ENCODE data around the gene SNRPD2.

Gene SNRPD2

DNA sequence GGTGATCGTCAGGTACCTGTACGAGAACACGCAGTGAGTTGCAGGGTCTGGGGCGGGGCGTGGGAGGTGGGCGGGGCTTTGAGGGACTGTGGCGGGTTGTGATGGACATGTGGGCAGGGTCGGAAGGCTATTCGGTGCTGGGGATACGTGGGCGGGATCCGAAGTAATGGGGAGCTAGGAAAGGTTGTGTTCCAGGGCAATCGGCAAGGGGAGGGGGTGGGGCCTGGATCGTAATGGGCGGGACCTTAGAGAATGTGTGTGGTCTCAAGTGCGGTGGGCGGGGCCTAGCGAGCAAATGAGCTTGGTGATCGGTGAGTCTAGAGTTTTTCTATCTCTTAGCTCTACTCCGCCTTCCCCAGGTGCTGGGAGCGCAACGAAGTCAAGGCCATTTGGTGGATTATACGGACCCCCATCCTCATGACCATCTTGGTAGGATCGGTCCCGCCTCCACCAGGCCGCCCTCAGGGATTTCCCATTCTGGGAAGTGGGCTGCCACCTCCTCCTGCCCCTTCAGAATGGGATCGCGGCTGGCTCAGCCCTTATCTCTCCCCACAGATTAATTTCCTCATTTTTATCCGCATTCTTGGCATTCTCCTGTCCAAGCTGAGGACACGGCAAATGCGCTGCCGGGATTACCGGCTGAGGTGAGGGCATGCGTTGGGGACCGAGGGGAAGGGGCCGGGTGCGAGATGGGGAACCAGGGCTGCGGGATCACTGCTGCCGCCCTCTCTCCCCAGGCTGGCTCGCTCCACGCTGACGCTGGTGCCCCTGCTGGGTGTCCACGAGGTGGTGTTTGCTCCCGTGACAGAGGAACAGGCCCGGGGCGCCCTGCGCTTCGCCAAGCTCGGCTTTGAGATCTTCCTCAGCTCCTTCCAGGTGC lies 14.2 kb downstream of the SNRPD2 start:
- Mint-ChIP-seq H3K4me1 (ENCODE audit: low read depth) (peaks cover 21% of the 10 kb centered on the region), H3K27ac (no peak overlapping the region), H3K27me3 (no peaks in the 10 kb centered on the region), H3K36me3 (ENCODE audit: low read depth) (no peaks in the 10 kb centered on the region), H3K4me3 (peak overlapping the region; percentile 64), H3K9me3 (no peaks in the 10 kb centered on the region)
- peak; percentile 84 for DNase-seq

DNA sequence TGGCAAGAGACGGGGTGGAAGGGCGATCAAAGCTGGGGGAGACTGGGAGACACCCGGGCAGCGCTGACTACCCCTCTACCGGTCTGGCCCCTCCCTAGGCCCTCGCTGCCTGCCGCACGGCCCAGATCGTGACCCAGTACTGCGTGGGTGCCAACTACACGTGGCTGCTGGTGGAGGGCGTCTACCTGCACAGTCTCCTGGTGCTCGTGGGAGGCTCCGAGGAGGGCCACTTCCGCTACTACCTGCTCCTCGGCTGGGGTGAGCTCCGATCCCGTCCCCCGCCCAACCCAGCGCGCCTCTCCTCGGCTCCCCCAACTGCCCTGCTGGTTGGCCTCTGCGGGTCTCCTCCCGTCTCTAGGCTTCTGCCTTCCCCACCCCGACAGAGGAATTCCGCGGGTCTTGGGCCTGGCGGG lies 14.9 kb downstream of the SNRPD2 start:
- Mint-ChIP-seq H3K36me3 (ENCODE audit: low read depth) (no peaks in the 10 kb centered on the region), H3K4me3 (peak overlapping the region; percentile 58), H3K4me1 (ENCODE audit: low read depth) (peaks cover 18% of the 10 kb centered on the region), H3K9me3 (no peaks in the 10 kb centered on the region), H3K27ac (peak overlapping the region; percentile 23), H3K27me3 (no peaks in the 10 kb centered on the region)
- peak; percentile 77 for DNase-seq

DNA sequence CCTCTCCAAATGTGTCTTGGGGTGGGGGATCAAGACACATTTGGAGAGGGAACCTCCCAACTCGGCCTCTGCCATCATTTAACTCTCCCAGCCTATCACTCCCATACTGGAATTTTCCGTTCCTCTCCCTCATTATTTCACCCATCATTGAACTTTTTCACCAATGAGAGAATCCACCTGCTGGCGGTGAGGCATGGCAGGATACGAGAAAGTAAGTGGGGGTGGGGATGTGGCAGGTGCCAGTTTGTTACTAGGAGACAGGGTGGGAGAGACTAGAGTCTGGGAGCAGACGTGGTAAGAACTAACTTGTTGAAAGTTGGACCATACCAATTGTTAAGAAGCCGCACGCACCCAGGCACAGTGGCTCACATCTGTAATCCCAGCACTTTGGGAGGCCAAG lies 16.8 kb downstream of the SNRPD2 start:
- no peak for DNase-seq
- Mint-ChIP-seq H3K9me3 (no peaks in the 10 kb centered on the region), H3K27ac (no peak overlapping the region), H3K27me3 (peaks cover 15% of the 10 kb centered on the region), H3K4me3 (no peak overlapping the region), H3K4me1 (ENCODE audit: low read depth) (peaks cover 21% of the 10 kb centered on the region), H3K36me3 (ENCODE audit: low read depth) (no peaks in the 10 kb centered on the region)

DNA sequence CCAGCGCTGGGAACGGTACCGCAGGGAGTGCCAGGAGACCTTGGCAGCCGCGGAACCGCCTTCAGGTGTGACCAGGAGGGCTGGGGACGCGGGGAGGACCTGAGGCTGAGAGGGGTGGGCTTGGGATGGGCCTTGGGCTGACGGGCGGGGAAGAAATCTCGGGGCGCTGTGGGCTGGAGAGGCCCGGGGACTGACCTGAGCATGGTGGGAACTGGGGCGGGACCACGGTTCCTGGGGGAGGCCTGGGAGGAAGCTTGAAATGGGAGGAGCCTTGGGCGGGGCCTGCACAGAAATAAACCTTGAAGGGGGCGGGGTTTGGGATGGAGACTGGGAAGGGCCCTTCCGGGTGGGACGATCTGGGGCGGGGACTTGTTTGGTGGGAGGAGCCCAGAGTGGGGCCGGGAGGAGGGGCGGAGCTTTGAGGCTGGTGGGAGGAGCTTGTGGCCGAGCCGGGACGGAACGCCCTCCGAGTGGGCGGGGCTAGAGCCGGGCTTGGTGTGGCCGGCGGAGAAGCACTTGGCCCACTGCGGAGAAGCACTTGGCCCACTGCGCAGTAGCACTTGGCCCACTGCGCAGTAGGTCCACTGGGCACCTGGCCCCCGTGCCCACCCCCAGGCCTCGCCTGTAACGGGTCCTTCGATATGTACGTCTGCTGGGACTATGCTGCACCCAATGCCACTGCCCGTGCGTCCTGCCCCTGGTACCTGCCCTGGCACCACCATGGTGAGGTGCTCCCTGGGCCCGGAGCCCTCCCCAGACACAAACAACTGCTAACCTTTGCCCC lies 20.9 kb downstream of the SNRPD2 start:
- peak; percentile 78 for DNase-seq
- Mint-ChIP-seq H3K36me3 (ENCODE audit: low read depth) (no peaks in the 10 kb centered on the region), H3K27ac (no peak overlapping the region), H3K4me1 (ENCODE audit: low read depth) (peaks cover 37% of the 10 kb centered on the region), H3K4me3 (peak overlapping the region; percentile 43), H3K27me3 (peaks cover 30% of the 10 kb centered on the region), H3K9me3 (no peaks in the 10 kb centered on the region)

DNA sequence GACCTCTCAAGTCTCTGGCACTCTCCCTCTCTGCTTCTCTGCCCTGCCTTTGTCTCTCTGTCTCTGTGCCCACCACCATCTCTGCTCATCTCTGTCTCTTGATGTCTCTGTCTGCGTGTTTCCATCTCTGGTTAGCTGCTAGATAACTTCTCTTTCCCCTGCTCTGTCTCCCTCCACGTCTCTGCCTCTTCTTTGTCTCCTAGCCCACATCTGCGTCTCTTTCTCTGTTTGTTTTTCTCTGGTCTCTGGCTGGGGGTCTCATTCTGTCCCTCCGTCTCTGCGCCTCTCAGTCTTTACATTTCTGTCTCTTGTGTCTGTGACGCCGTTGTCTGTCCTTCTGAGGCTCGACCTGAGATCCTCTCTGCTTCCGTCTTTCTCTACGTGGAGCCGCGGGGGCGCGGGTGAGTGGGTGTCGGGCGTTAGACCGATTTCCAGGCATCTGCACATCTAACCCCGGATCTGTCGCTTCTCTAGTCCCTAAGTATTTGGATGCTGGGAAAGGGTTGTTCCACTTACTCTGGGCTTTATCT lies 23.3 kb downstream of the SNRPD2 start:
- H3K4me1 Mint-ChIP-seq (ENCODE audit: low read depth): peaks cover 39% of the 10 kb centered on the region
- H3K36me3 Mint-ChIP-seq (ENCODE audit: low read depth): no peaks in the 10 kb centered on the region
- H3K4me3 Mint-ChIP-seq: peak overlapping the region; percentile 73
- H3K27me3 Mint-ChIP-seq: peaks cover 33% of the 10 kb centered on the region
- H3K27ac Mint-ChIP-seq: peak overlapping the region; percentile 63
- H3K9me3 Mint-ChIP-seq: no peaks in the 10 kb centered on the region
- peak; percentile 64 for DNase-seq

DNA sequence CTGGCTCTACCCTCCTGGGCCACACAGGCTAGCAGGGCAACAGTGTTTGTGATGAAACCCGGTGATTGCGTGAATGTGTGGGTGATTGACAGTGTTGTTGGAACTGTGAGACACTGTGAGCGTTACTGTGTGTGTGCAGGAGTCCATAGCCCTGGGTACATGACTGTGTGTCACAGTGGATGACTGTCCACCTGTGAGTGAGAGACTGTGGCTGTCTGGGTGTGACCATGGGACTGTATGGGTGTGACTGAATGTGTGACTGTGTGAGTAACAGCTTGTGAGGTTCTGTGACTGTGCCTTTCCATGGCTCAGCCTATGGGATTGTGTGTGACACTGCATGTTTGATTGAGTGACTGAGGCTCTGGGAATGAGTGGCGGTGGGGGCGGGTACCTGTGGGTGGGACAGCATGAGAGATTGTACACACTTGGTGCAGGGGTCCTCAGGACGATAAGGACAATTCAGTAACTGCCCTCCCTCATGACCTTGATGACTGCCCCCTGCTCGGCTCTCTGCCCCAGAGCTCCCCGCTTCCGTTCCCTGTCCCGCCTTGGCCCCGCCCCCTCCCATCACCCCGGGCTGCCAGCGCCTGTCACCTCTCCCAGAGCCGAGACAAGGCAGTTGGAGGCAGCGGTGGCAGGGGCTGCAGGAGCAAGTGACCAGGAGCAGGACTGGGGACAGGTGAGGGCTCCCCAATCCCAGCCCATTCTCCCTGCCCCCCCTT lies 24.0 kb downstream of the SNRPD2 start, which contains the start of gene GIPR:
GIPR (plus strand) TSS at position 602 of the 722 bp plus-strand sequence. CDS start 1,300 bp downstream, outside the sequence.
- DNase-seq: peak; percentile 77
- Mint-ChIP-seq H3K4me3 (peak within 1 kb of the TSS; percentile 73), H3K27ac (peak within 1 kb of the TSS; percentile 63), H3K27me3 (peaks cover 33% of the 10 kb centered on the region), H3K4me1 (ENCODE audit: low read depth) (peaks cover 39% of the 10 kb centered on the region), H3K36me3 (ENCODE audit: low read depth) (no peaks in the 10 kb centered on the region), H3K9me3 (no peaks in the 10 kb centered on the region)

DNA sequence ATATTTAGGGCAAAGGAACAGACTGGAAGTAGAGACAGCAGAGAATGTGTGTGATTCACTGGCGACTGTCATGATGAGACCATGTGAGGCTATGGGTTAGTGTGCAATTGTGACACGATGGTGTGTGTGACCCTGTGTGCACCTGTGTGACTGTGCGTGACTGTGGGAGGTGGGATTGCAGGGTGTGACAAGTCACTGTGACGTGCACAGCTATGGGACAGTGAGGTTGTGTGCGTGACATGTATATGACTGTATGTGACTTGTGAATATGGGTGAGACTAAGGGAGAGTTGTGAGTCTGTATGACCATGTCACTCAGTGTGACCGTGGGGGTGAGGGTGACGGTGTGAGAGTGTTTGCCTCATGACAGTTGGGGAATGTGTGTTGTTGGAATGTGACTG lies 27.2 kb downstream of the SNRPD2 start:
- Mint-ChIP-seq H3K27me3 (peaks cover 18% of the 10 kb centered on the region), H3K4me3 (no peak overlapping the region), H3K9me3 (no peaks in the 10 kb centered on the region), H3K36me3 (ENCODE audit: low read depth) (no peaks in the 10 kb centered on the region), H3K4me1 (ENCODE audit: low read depth) (peaks cover 26% of the 10 kb centered on the region), H3K27ac (no peak overlapping the region)
- DNase-seq: no peak

DNA sequence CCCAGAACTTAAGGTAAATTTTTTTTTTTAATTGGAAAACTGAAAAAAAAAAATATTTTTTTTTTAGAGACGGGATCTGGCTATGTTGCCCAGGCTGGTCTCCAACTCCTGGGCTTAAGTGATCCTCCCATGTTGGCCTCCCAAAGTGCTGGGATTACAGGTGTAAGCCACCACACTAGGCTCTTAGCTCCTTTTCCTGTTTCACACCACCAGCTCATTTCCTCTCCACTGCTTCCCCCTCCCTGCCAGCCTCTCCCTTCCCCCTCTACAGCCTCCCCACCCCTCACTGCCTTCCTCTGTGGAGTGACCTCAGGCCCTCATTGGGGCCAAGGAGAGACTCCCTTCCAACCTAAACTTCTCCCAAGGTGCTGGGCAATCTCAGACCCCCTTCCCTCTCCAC lies 28.0 kb downstream of the SNRPD2 start:
- H3K4me1 Mint-ChIP-seq (ENCODE audit: low read depth): peaks cover 19% of the 10 kb centered on the region
- no peak for DNase-seq
- no peaks in the 10 kb centered on the region for H3K36me3 Mint-ChIP-seq (ENCODE audit: low read depth)
- H3K4me3 Mint-ChIP-seq: no peak overlapping the region
- H3K27me3 Mint-ChIP-seq: peaks cover 12% of the 10 kb centered on the region
- no peaks in the 10 kb centered on the region for H3K9me3 Mint-ChIP-seq
- H3K27ac Mint-ChIP-seq: no peak overlapping the region

DNA sequence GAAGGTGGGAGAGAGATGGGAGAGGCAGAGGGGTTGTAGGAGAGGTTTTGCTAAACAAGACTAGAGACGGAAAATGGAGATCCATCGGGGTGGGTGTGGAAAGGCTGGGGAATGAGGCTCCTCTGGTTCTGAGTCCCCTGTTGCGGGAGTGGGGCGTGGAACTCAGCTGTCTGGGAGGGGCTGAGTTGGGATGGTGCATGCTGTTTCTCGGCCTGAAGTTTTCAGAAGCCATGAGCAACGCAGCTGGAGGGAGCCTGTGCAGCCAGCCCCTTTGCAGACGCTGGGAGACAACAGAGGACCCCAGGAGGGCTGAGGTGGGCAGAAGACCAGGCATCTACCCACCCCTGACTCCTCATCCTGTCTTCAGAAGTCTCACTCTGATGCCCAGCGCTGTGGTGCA lies 31.1 kb downstream of the SNRPD2 start:
- no peaks in the 10 kb centered on the region for H3K9me3 Mint-ChIP-seq
- H3K27me3 Mint-ChIP-seq: peaks cover 6% of the 10 kb centered on the region
- H3K27ac Mint-ChIP-seq: no peak overlapping the region
- H3K36me3 Mint-ChIP-seq (ENCODE audit: low read depth): no peaks in the 10 kb centered on the region
- H3K4me1 Mint-ChIP-seq (ENCODE audit: low read depth): peaks cover 2% of the 10 kb centered on the region
- no peak overlapping the region for H3K4me3 Mint-ChIP-seq
- no peak for DNase-seq

DNA sequence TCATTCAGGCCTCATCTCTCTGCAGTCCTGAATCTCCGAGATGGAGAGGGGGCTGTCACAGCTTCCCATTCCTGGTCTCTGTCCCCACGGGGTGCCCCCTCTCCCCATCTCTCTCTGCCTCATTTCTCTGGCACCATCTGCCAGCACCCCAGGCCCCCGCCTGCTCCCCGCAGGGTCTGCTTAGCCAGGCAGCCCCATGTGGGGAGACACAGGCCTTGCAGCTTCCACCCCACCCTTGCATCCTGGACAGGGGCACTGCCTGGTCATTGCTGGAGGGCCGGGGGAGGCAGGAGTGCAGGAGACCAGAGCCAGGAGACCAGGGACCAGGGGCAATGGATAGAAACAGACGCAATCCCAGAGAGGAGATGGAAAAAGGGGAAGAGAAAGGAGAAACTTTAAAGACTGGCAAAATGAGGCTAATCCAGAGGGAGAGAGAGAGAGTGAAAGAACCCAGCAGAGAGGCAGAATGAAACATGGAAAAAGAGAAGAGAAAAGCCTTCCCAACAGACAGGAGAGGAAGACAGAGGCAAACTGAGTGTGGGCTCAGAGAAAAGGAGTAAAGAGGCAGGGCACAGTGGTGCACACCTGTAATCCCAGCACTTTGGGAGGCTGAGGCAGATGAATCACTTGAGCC lies 32.5 kb downstream of the SNRPD2 start:
- Mint-ChIP-seq H3K27me3 (peaks cover 3% of the 10 kb centered on the region), H3K9me3 (no peaks in the 10 kb centered on the region), H3K4me1 (ENCODE audit: low read depth) (peaks cover 2% of the 10 kb centered on the region), H3K27ac (no peak overlapping the region), H3K36me3 (ENCODE audit: low read depth) (no peaks in the 10 kb centered on the region), H3K4me3 (no peak overlapping the region)
- no peak for DNase-seq

DNA sequence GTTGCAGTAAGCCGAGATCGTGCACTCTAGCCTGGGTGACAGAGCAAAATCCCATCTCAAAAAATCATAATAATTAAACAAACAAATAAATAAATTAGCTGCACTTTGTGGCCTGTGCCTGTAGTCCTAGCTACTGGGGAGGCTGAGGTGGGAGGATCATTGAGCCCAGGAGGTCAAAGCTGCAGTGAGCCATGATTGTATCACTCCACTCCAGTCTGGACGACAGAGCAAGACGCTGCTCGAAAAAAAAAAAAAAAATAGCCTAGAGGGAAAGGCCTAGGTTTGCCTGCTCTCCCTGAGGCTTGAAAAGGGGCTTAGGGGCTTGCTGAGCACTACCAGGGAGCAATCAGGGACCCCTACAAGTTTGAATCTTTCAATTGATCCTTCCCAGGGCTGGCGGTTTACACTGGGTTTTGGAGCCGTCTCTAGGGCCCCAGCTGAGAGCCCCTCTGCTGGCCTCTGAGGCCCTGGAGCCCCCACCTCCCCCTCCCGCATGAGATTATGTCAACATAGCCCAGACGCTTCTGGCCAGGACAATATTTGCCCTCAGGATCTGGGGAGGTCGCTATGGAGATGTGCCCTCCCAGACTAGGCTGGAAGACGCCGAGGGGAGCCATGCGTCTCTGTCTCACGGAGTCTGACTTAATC lies 34.1 kb downstream of the SNRPD2 start:
- H3K27ac Mint-ChIP-seq: no peak overlapping the region
- H3K27me3 Mint-ChIP-seq: peaks cover 3% of the 10 kb centered on the region
- DNase-seq: no peak
- no peaks in the 10 kb centered on the region for H3K4me1 Mint-ChIP-seq (ENCODE audit: low read depth)
- H3K36me3 Mint-ChIP-seq (ENCODE audit: low read depth): no peaks in the 10 kb centered on the region
- H3K9me3 Mint-ChIP-seq: no peaks in the 10 kb centered on the region
- no peak overlapping the region for H3K4me3 Mint-ChIP-seq

DNA sequence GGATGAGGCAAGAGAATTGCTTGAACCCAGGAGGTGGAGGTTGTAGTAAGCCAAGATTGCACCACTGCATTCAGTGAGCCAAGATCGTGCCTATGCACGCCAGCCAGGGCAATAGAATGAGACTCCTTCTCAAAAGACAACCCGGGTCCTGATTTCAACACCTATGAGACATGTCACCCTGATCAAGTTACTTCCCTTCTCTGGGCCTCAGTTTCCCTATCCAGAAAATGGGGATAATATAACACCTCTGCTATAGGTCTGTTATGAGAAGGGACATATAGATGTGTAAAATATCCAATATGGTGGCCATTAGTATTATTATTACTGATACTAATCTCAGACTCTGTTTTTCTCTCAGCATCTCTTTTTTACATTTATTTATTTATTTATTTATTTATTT lies 36.7 kb downstream of the SNRPD2 start:
- Mint-ChIP-seq H3K4me1 (ENCODE audit: low read depth) (no peaks in the 10 kb centered on the region), H3K27me3 (no peaks in the 10 kb centered on the region), H3K9me3 (no peaks in the 10 kb centered on the region), H3K36me3 (ENCODE audit: low read depth) (no peaks in the 10 kb centered on the region), H3K4me3 (no peak overlapping the region), H3K27ac (no peak overlapping the region)
- no peak for DNase-seq

DNA sequence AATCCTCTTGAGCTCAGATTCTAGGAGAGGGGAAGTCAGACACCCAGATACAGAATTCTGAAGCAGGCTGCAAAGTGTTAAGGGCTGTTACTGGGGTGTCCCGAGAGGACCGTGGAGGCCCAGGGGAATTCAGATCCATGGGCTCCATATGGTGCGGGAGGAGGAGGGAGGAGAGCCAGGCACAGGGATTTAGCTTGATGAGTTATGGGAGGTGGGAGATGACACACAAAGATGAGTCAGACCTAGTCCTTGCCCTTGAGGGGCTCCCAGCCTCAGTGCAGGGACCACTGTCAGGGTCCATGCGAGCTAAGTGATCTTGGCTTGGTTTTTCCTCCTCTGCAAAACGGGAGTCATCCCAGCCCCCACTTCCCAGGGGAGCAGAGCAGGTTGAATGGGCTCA lies 38.1 kb downstream of the SNRPD2 start:
- Mint-ChIP-seq H3K4me1 (ENCODE audit: low read depth) (no peaks in the 10 kb centered on the region), H3K27ac (no peak overlapping the region), H3K27me3 (no peaks in the 10 kb centered on the region)

More for the DNA sequence above, 38.1 kb downstream of the SNRPD2 start:
- no peak for DNase-seq
- Mint-ChIP-seq H3K4me3 (no peak overlapping the region), H3K36me3 (ENCODE audit: low read depth) (no peaks in the 10 kb centered on the region), H3K9me3 (no peaks in the 10 kb centered on the region)
